GM19455 (cell line): ENCODE measurements around the gene MCL1.

Source experiments
- ATAC-seq: cut with Tn5 transposase; IDR thresholded peaks from one replicate; pipeline ENCODE4 v1.9.1; 2021; ENCODE audit not compliant: unreplicated experiment

MCL1 gene

GRCh38 chr1:150543500-150544143 is 35.8 kb downstream of the MCL1 start:
- no peak for ATAC-seq

- ATAC-seq = no peak
These were observed 41.4 kb downstream of the MCL1 start for GRCh38 chr1:150537732-150538684.

- no peak for ATAC-seq
These were observed 42.3 kb downstream of the MCL1 start for GRCh38 chr1:150536836-150537731.

GRCh38 chr1:150535511-150536287 is 43.7 kb downstream of the MCL1 start:
- no peak for ATAC-seq

- ATAC-seq = no peak
These were observed 45.4 kb downstream of the MCL1 start for GRCh38 chr1:150534002-150534401.

GRCh38 chr1:150532860-150533259 is 46.5 kb downstream of the MCL1 start:
- ATAC-seq = no peak

- no peak for ATAC-seq
These were observed 48.8 kb downstream of the MCL1 start for GRCh38 chr1:150530491-150531159.

- ATAC-seq = no peak
These were observed 50.4 kb downstream of the MCL1 start for GRCh38 chr1:150529017-150529416.

- no peak for ATAC-seq
These were observed 51.2 kb downstream of the MCL1 start for GRCh38 chr1:150528196-150528595.

GRCh38 chr1:150525348-150525747 is 54.1 kb downstream of the MCL1 start:
- no peak for ATAC-seq
